ENCODE results near the gene FGD5.

FGD5 gene

DNA sequence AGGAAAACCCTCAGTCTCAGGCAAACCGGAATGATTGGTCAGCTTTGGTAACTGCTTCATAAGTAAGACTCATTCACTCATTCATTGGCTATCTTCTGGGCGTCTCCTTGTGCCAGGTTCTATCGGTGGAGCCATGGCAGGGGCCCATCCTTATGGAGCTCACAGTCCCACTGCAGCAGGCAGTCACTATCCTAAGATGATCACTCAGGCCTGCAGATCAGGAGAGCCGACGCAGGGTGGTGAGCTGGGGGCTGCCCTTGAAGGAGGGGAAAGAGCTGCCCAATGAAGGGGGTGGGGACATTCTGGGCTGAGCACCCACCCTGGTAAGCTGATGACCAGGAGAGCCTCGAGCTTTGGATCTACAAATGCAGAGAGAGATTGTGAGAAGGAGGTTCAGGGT is 20.5 kb upstream of the FGD5 start:
- no peak overlapping the region for H3K9ac ChIP-seq (ENCODE audit: low read depth, low read length)
- H3K4me1 ChIP-seq (ENCODE audit: insufficient read depth, low read length): no peaks in the 10 kb centered on the region
- H3K9me3 ChIP-seq (ENCODE audit: insufficient read depth, low read length, severe bottlenecking): no peaks in the 10 kb centered on the region
- H3K4me2 ChIP-seq (ENCODE audit: insufficient read depth, low read length): no peak overlapping the region
- no peak for TF ChIP-seq CTCF (IDR thresholded peaks at IDR 0.05; ENCODE audit: borderline replicate concordance, extremely low read depth, low read length, poor library complexity, severe bottlenecking)
- TF ChIP-seq EZH2 (IDR thresholded peaks at IDR 0.05; ENCODE audit: borderline replicate concordance, low read depth, low read length, severe bottlenecking): no peak
- no peaks in the 10 kb centered on the region for H3K36me3 ChIP-seq (ENCODE audit: insufficient read depth, low read length)
- H3K27ac ChIP-seq (ENCODE audit: low read length): no peak overlapping the region
- ATAC-seq (ENCODE audit: insufficient read depth, low read depth) (no peak), DNase-seq (no peak)
- H2AFZ ChIP-seq (ENCODE audit: low read depth, low read length): no peak overlapping the region
- H3K4me3 ChIP-seq (ENCODE audit: low read depth in 1 of 2, low read length in 2 of 2): no peak overlapping the region
- H3K79me2 ChIP-seq (ENCODE audit: insufficient read depth, low read length): no peaks in the 10 kb centered on the region
- H3K27me3 ChIP-seq (ENCODE audit: insufficient read depth, low read length, poor library complexity): peaks cover 5% of the 10 kb centered on the region
- H4K20me1 ChIP-seq (ENCODE audit: insufficient read depth, low read length): no peaks in the 10 kb centered on the region

- H3K9ac ChIP-seq (ENCODE audit: low read depth, low read length): no peak overlapping the region
- H3K4me3 ChIP-seq (ENCODE audit: low read depth in 1 of 2, low read length in 2 of 2): no peak overlapping the region
- H3K27me3 ChIP-seq (ENCODE audit: insufficient read depth, low read length, poor library complexity): peaks cover 4% of the 10 kb centered on the region
- peaks cover 4% of the 10 kb centered on the region; the same call in 1 of the 2 replicates for H3K4me1 ChIP-seq (ENCODE audit: insufficient read depth, low read length)
- H3K4me2 ChIP-seq (ENCODE audit: insufficient read depth, low read length): no peak overlapping the region
- TF ChIP-seq CTCF (IDR thresholded peaks at IDR 0.05; ENCODE audit: borderline replicate concordance, extremely low read depth, low read length, poor library complexity, severe bottlenecking) (no peak), EZH2 (IDR thresholded peaks at IDR 0.05; ENCODE audit: borderline replicate concordance, low read depth, low read length, severe bottlenecking) (no peak)
- ATAC-seq (ENCODE audit: insufficient read depth, low read depth) (no peak), DNase-seq (no peak)
- no peaks in the 10 kb centered on the region for H3K9me3 ChIP-seq (ENCODE audit: insufficient read depth, low read length, severe bottlenecking)
- H3K27ac ChIP-seq (ENCODE audit: low read length): no peak overlapping the region
- no peaks in the 10 kb centered on the region for H3K36me3 ChIP-seq (ENCODE audit: insufficient read depth, low read length)
- no peak overlapping the region for H2AFZ ChIP-seq (ENCODE audit: low read depth, low read length)
- H4K20me1 ChIP-seq (ENCODE audit: insufficient read depth, low read length): no peaks in the 10 kb centered on the region
- no peaks in the 10 kb centered on the region for H3K79me2 ChIP-seq (ENCODE audit: insufficient read depth, low read length)
Observed at GRCh38 chr3:14799146-14799545, 19.6 kb upstream of the FGD5 start.

DNA sequence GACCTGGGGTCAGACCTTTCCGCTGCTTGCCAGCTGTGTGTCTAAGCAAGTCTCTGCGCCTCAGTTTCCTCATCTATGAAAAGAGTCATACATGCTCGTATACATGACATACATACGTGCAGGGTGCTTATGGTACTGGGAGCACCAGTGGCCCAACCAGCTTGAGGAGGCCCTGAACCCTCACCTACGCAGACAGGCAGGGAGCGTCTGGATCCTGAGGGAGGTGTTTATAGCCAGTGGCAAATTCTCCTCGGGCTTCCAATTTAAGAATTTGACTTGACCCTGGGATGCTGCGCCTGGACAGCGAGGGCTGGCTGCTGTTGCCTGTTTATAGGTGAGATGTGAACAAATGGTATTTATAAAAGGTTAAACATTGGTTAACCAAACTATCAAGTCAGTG is 17.7 kb upstream of the FGD5 start:
- ATAC-seq (ENCODE audit: insufficient read depth, low read depth) (no peak), DNase-seq (no peak)
- Histone ChIP-seq H4K20me1 (ENCODE audit: insufficient read depth, low read length) (no peaks in the 10 kb centered on the region), H3K4me1 (ENCODE audit: insufficient read depth, low read length) (peaks cover 4% of the 10 kb centered on the region; the same call in 1 of the 2 replicates), H3K27ac (ENCODE audit: low read length) (no peak overlapping the region), H3K4me3 (ENCODE audit: low read depth in 1 of 2, low read length in 2 of 2) (no peak overlapping the region), H3K36me3 (ENCODE audit: insufficient read depth, low read length) (no peaks in the 10 kb centered on the region), H3K9me3 (ENCODE audit: insufficient read depth, low read length, severe bottlenecking) (no peaks in the 10 kb centered on the region), H3K4me2 (ENCODE audit: insufficient read depth, low read length) (no peak overlapping the region), H3K9ac (ENCODE audit: low read depth, low read length) (no peak overlapping the region), H3K79me2 (ENCODE audit: insufficient read depth, low read length) (no peaks in the 10 kb centered on the region), H3K27me3 (ENCODE audit: insufficient read depth, low read length, poor library complexity) (no peaks in the 10 kb centered on the region), H2AFZ (ENCODE audit: low read depth, low read length) (no peak overlapping the region)
- no peak for TF ChIP-seq CTCF (IDR thresholded peaks at IDR 0.05; ENCODE audit: borderline replicate concordance, extremely low read depth, low read length, poor library complexity, severe bottlenecking)
- TF ChIP-seq EZH2 (IDR thresholded peaks at IDR 0.05; ENCODE audit: borderline replicate concordance, low read depth, low read length, severe bottlenecking): no peak

Data from DND-41 (cell line).